Fibroblast of lung (primary cell): ENCODE results near the gene BLACAT1.

Experiments used
- CTCF ChIP-seq, 2 donors: IDR thresholded peaks in 1 of 2; conservative IDR thresholded peaks in 1 of 2; 1 replicate in 1 of 2; 2 replicates in 1 of 2; pipeline ENCODE4 v1.5.1; 2011 to 2012; ENCODE audit warnings: low read length in 2 of 2, control low read depth in 1 of 2, inconsistent platforms in 1 of 2, low read depth in 1 of 2, mild to moderate bottlenecking in 1 of 2
- EZH2 ChIP-seq: IDR thresholded peaks from 2 replicates; pipeline ENCODE4 v1.5.1; 2012; ENCODE audit warnings: low read length, control low read depth, mild to moderate bottlenecking; ENCODE audit errors: missing control alignments

DNA sequence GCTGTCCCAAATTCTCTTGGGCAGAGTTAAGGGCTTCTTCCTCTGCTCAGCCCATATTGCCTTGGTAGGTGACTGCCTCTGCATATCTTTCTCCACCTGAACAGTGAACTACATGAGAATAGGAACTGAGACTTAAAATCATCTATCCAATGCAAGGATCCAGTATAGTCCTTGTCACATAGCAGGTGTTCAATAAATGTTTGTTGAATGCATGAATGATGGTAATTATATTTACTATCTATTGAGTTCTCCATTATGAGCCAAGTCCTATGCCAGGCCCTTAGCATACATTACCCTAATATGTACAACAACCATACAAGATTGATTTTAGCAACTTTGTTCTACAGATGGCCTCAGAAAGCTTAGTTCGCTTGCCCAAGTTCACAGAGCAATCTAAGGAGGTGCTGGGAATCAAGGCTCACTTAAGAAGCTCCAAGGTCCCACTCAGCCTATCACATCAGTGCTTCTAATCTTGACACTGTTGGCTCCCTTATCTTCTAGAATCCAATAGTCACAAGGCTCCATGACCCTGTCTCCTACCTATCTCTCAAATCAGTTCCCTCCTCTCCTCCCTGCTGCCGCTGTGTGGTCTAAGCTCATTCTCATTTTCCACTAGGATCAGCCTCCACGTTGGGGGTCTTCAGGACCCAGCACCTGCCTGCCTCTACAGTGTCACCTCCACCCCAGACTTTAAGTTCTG is 46.4 kb upstream of the BLACAT1 start:
- TF ChIP-seq CTCF (conservative IDR thresholded peaks at IDR 0.05 in 1 of 2, IDR thresholded peaks at IDR 0.05 in 1 of 2; ENCODE audit: low read depth in 1 of 2, low read length in 2 of 2) (no peak), EZH2 (no peak)
